Measurements from ENCODE around the gene STPG4. TPM values are rescaled to one million over a fixed set of nuclear protein-coding genes. Genes with fewer than 3 reads are reported as not detected.

STPG4 gene, protein sequence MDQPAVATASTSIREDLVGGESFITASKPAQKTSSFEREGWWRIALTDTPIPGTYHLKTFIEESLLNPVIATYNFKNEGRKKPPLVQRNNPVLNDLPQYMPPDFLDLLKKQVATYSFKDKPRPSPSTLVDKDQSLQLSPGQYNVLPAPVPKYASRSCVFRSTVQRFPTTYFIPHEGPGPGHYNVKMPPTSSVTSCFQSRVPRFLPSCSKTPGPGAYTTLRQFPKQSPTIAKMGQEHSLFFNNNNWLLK
- total RNA-seq (2022): 0.46 and 0.79 TPM in 2 replicates
- percentile 48 among the genes with signal in this experiment for Bru-seq, nascent RNA
- percentile 50 among the genes with signal in this experiment for BruChase-seq, experiment 1, labeled RNA remaining after a 2-hour chase
- BruChase-seq, experiment 2, labeled RNA remaining after a 6-hour chase: percentile 49 among the genes with signal in this experiment
- long read RNA-seq, partial matches to known transcripts: 0 of 12 reads
- long read RNA-seq, other reads (novel, unspliced or antisense): 12 of 12 reads

GRCh38 chr2:47155091-47155876, at the start of gene STPG4:
TSS of gene STPG4 (minus strand) at chr2:47155308. CDS start at chr2:47155251, 57 bp downstream.
- Mint-ChIP-seq H3K9me3 (ENCODE audit: unreplicated experiment) (no peaks in the 10 kb centered on the region), H3K4me1 (ENCODE audit: low read depth, unreplicated experiment) (peaks cover 7% of the 10 kb centered on the region), H3K27ac (ENCODE audit: unreplicated experiment) (peak within 1 kb of the TSS; percentile 77), H3K4me3 (ENCODE audit: unreplicated experiment) (no peak within 1 kb of the TSS), H3K27me3 (ENCODE audit: insufficient read depth, unreplicated experiment) (no peaks in the 10 kb centered on the region), H3K36me3 (ENCODE audit: insufficient read depth, unreplicated experiment) (peaks cover 53% of the 10 kb centered on the region)
- POLR2A ChIA-PET: no interaction called here
- no TSS peak for BruUV-seq (replicated peaks)
- no peak for DNase-seq
- CTCF ChIA-PET: interaction anchor here (0.6 to 3.2 kb wide), 2 partner anchors 151 to 168 kb away, joined by 3 to 7 read pairs; no protein-coding TSS in a partner anchor
- Histone ChIP-seq H3K9me3 (no peaks in the 10 kb centered on the region), H3K4me3 (ENCODE audit: low read depth, low read length) (no peak within 1 kb of the TSS), H3K36me3 (ENCODE audit: control insufficient read depth, insufficient read depth, low read length) (peaks cover 5% of the 10 kb centered on the region), H3K27me3 (replicated peaks; ENCODE audit: control insufficient read depth, insufficient read depth, low read length) (no peaks in the 10 kb centered on the region), H3K4me1 (peaks cover 16% of the 10 kb centered on the region; the same call in 1 of the 2 replicates)
- intact Hi-C loops (cut with micrococcal nuclease; ENCODE audit: unreplicated experiment): no loop called here
- no peak for TF ChIP-seq CTCF (IDR thresholded peaks at IDR 0.05; ENCODE audit: insufficient read depth in 1 of 2, low read depth in 1 of 2, low read length in 1 of 2, severe bottlenecking in 1 of 2, unreplicated experiment in 1 of 2)

DNA sequence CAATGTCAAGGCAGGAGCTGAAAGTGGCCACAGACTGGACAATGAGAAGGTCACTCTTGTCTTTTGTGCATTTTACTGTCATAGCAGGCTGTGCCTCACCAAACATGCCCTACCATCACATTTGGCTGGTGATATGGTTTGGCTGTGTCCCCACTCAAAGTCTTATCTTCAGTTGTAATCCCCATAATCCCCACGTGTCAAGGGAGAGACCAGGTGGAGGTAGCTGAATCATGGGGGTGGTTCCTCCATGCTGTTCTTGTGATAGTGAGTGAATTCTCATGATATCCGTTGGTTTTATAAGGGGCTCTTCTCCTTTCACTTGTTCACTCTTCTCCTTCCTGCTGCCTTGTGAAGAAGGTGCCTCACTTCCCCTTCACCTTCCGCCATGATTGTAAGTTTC, 49.6 kb upstream of the STPG4 start:
- CTCF ChIA-PET: no interaction called here
- no peak overlapping the region for H3K4me3 ChIP-seq (ENCODE audit: low read depth, low read length)

More for the DNA sequence above, 49.6 kb upstream of the STPG4 start:
- no TSS peak for BruUV-seq (replicated peaks)
- H3K4me1 Mint-ChIP-seq (ENCODE audit: low read depth, unreplicated experiment): peaks cover 29% of the 10 kb centered on the region
- no peak overlapping the region for H3K27ac Mint-ChIP-seq (ENCODE audit: unreplicated experiment)
- POLR2A ChIA-PET: no interaction called here
- no peak for TF ChIP-seq CTCF (IDR thresholded peaks at IDR 0.05; ENCODE audit: insufficient read depth in 1 of 2, low read depth in 1 of 2, low read length in 1 of 2, severe bottlenecking in 1 of 2, unreplicated experiment in 1 of 2)
- Histone ChIP-seq H3K9me3 (no peaks in the 10 kb centered on the region), H3K27me3 (replicated peaks; ENCODE audit: control insufficient read depth, insufficient read depth, low read length) (no peaks in the 10 kb centered on the region), H3K4me1 (peaks cover 17% of the 10 kb centered on the region), H3K36me3 (ENCODE audit: control insufficient read depth, insufficient read depth, low read length) (no peaks in the 10 kb centered on the region)
- peaks cover 6% of the 10 kb centered on the region for H3K36me3 Mint-ChIP-seq (ENCODE audit: insufficient read depth, unreplicated experiment)
- intact Hi-C loops (cut with micrococcal nuclease; ENCODE audit: unreplicated experiment): loop anchor here (5.0 kb wide), 1 partner anchor 108 kb away; no protein-coding TSS in a partner anchor
- H3K4me3 Mint-ChIP-seq (ENCODE audit: unreplicated experiment): no peak overlapping the region
- no peaks in the 10 kb centered on the region for H3K27me3 Mint-ChIP-seq (ENCODE audit: insufficient read depth, unreplicated experiment)
- H3K9me3 Mint-ChIP-seq (ENCODE audit: unreplicated experiment): peaks cover 9% of the 10 kb centered on the region
- DNase-seq: no peak
